OCI-LY3 (cell line): ENCODE results near the gene ZEB2.

Experiments used
- EZH2phosphoT487 ChIP-seq: fragments of 200-600 bp; shearing (Covaris generic); IDR thresholded peaks from 2 replicates; pipeline ENCODE4 v1.6.1; 2018; ENCODE audit warnings: antibody characterized with exemption, mixed run types, low read depth
- TF ChIP-seq, protein P1 (sequence below): fragments of 200-600, 300-600 bp; sonication (generic); IDR thresholded peaks from 2 replicates; pipeline ENCODE4 v1.5.1; 2014; ENCODE audit warnings: antibody characterized with exemption, low read length, low read depth

GRCh38 chr2:144455987-144456386 lies 63.9 kb downstream of the ZEB2 start:
- no peak for TF ChIP-seq EZH2phosphoT487
- TF ChIP-seq, protein P1, sequence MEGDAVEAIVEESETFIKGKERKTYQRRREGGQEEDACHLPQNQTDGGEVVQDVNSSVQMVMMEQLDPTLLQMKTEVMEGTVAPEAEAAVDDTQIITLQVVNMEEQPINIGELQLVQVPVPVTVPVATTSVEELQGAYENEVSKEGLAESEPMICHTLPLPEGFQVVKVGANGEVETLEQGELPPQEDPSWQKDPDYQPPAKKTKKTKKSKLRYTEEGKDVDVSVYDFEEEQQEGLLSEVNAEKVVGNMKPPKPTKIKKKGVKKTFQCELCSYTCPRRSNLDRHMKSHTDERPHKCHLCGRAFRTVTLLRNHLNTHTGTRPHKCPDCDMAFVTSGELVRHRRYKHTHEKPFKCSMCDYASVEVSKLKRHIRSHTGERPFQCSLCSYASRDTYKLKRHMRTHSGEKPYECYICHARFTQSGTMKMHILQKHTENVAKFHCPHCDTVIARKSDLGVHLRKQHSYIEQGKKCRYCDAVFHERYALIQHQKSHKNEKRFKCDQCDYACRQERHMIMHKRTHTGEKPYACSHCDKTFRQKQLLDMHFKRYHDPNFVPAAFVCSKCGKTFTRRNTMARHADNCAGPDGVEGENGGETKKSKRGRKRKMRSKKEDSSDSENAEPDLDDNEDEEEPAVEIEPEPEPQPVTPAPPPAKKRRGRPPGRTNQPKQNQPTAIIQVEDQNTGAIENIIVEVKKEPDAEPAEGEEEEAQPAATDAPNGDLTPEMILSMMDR, result no peak
